ENCODE data around the gene RIN2. TPM values are rescaled to one million over a fixed set of nuclear protein-coding genes. Genes with fewer than 3 reads are reported as not detected.

Gene RIN2
- total and polyA plus RNA-seq, 2 of the 13 experiments (the other 11 are each of a cell fraction or from before 2014, with no cell fraction given): 2.5 to 5.1 TPM

GRCh38 chr20:19775353-19776253 is 17.5 kb downstream of the RIN2 start:
- TF ChIP-seq ZNF350 (CRISPR knock-in tag; IDR thresholded peaks at IDR 0.05; ENCODE audit: borderline replicate concordance, low read depth) (no peak), ATF7 (IDR thresholded peaks at IDR 0.05) (peak; percentile 53), ATF7 (CRISPR knock-in tag; IDR thresholded peaks at IDR 0.05) (no peak), MNT (IDR thresholded peaks at IDR 0.05) (peak; percentile 97), CAMTA2 (CRISPR knock-in tag; IDR thresholded peaks at IDR 0.05; ENCODE audit: borderline replicate concordance) (no peak), ZNF605 (CRISPR knock-in tag; IDR thresholded peaks at IDR 0.05) (no peak), ZNF569 (CRISPR knock-in tag; IDR thresholded peaks at IDR 0.05; ENCODE audit: borderline replicate concordance) (no peak), CREB1 (IDR thresholded peaks at IDR 0.05) (0 out of 2 replicates have a peak, but pooled peaks have one; percentile 33), CREB1 (CRISPR knock-in tag; IDR thresholded peaks at IDR 0.05) (no peak), MLX (CRISPR knock-in tag; IDR thresholded peaks at IDR 0.05) (no peak)
- TF ChIP-seq, protein P1, sequence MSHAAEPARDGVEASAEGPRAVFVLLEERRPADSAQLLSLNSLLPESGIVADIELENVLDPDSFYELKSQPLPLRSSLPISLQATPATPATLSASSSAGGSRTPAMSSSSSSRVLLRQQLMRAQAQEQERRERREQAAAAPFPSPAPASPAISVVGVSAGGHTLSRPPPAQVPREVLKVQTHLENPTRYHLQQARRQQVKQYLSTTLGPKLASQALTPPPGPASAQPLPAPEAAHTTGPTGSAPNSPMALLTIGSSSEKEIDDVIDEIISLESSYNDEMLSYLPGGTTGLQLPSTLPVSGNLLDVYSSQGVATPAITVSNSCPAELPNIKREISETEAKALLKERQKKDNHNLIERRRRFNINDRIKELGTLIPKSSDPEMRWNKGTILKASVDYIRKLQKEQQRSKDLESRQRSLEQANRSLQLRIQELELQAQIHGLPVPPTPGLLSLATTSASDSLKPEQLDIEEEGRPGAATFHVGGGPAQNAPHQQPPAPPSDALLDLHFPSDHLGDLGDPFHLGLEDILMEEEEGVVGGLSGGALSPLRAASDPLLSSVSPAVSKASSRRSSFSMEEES (CRISPR knock-in tag; IDR thresholded peaks at IDR 0.05): no peak
- TF ChIP-seq, protein P2, sequence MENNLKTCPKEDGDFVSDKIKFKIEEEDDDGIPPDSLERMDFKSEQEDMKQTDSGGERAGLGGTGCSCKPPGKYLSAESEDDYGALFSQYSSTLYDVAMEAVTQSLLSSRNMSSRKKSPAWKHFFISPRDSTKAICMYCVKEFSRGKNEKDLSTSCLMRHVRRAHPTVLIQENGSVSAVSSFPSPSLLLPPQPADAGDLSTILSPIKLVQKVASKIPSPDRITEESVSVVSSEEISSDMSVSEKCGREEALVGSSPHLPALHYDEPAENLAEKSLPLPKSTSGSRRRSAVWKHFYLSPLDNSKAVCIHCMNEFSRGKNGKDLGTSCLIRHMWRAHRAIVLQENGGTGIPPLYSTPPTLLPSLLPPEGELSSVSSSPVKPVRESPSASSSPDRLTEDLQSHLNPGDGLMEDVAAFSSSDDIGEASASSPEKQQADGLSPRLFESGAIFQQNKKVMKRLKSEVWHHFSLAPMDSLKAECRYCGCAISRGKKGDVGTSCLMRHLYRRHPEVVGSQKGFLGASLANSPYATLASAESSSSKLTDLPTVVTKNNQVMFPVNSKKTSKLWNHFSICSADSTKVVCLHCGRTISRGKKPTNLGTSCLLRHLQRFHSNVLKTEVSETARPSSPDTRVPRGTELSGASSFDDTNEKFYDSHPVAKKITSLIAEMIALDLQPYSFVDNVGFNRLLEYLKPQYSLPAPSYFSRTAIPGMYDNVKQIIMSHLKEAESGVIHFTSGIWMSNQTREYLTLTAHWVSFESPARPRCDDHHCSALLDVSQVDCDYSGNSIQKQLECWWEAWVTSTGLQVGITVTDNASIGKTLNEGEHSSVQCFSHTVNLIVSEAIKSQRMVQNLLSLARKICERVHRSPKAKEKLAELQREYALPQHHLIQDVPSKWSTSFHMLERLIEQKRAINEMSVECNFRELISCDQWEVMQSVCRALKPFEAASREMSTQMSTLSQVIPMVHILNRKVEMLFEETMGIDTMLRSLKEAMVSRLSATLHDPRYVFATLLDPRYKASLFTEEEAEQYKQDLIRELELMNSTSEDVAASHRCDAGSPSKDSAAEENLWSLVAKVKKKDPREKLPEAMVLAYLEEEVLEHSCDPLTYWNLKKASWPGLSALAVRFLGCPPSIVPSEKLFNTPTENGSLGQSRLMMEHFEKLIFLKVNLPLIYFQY (CRISPR knock-in tag; IDR thresholded peaks at IDR 0.05; ENCODE audit: borderline replicate concordance): no peak
- Histone ChIP-seq H3K9me3 (ENCODE audit: low read length) (no peaks in the 10 kb centered on the region), H3K4me1 (ENCODE audit: insufficient read depth, low read length) (peaks cover 22% of the 10 kb centered on the region), H3K79me2 (ENCODE audit: insufficient read depth, low read length) (no peaks in the 10 kb centered on the region), H3K9ac (ENCODE audit: insufficient read depth, low read depth, low read length) (no peak overlapping the region), H4K20me1 (ENCODE audit: insufficient read depth, low read length) (no peaks in the 10 kb centered on the region), H3K4me3 (replicated peaks in 1 of 3; ENCODE audit: insufficient read depth in 1 of 3, low read depth in 2 of 3, low read length in 3 of 3) (no peak overlapping the region), H2AFZ (ENCODE audit: low read length) (no peak overlapping the region), H3K36me3 (replicated peaks in 1 of 2; ENCODE audit: control insufficient read depth in 1 of 2, insufficient read depth in 2 of 2, low read length in 2 of 2) (no peaks in the 10 kb centered on the region), H3K4me2 (ENCODE audit: low read depth, low read length) (no peak overlapping the region), H3K27me3 (ENCODE audit: control insufficient read depth in 1 of 2, insufficient read depth in 2 of 2, low read length in 2 of 2) (no peaks in the 10 kb centered on the region), H3K27ac (ENCODE audit: extremely low read length, insufficient read depth, low read length) (no peak overlapping the region)
- ChIA-PET POLR2A (interaction anchor here (1.6 kb wide), 1 partner anchor 16 kb away, joined by 7 read pairs; no protein-coding TSS in a partner anchor), CTCF (ENCODE audit: low intra/inter-chr PET ratio, low total read pairs) (no interaction called here)
- no TSS peak for BruUV-seq (replicated peaks)
- no peak for FAIRE-seq
- ATAC-seq: peak; percentile 60
- intact Hi-C loops (cut with micrococcal nuclease; ENCODE audit: unreplicated experiment): no loop called here
- 47% methylated on average over 7 of the region's 7 CpGs for WGBS (ENCODE audit: low lambda C conversion rate)
- in situ Hi-C loops (cut with HindIII; ENCODE audit: extremely low pct_ligation_motif_present, low pct_unique_long_range_greater_than_20kb): no loop called here
- no peak for DNase-seq (ENCODE audit: low spot score)

All from HepG2 (cell line).